HTERT RPE-1 (cell line): ENCODE data around the gene ICA1.

Experiments used
- in situ Hi-C: fragments of 300-500 bp; cut with MboI; formaldehyde crosslinking; loops from 4 replicates; pipeline ENCODE4 v1.14.3; 2020; ENCODE audit warnings: low sequenced_read_pairs

ICA1 gene

DNA sequence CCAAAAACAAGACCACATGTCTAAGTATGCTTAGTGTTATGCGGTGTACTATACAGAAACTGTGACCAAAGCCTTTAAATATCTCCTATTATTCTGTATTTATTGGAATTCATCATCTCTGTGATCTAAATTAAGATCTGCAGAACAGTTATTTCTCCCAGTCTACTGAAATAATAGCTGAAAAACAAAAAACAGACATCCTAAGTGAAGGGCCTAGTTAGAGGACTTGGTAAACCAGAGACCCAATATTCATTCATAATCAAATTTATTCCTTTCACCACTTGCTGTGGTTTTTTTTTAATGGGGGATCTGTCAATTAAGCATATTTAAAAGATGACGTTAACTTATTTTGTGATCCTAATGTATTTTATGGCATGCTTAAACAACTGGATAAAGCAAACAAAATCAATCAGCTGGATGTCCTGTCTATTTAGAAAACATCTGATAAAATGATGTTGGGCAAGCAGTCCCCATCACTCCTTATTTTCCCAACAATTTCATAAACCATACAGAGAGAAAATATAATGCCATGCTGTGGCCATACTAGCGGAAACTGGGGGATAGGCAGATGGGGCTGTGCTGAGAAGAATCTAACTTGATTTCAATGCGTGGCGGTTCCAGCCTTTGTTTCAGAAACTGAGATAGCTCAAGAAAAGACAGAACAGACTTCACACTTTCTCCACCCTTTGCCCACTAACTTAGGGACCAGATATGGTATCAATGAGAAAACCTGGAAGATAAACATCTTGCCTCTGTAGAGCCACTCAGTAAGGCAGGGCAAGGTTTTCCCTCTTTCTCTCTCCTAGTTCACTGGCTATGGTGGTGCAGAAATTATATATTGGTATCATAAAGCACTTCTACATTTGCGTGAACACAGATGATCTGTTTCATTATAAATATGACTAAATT, 32.9 kb downstream of the ICA1 start:
- in situ Hi-C loops: no loop called here

DNA sequence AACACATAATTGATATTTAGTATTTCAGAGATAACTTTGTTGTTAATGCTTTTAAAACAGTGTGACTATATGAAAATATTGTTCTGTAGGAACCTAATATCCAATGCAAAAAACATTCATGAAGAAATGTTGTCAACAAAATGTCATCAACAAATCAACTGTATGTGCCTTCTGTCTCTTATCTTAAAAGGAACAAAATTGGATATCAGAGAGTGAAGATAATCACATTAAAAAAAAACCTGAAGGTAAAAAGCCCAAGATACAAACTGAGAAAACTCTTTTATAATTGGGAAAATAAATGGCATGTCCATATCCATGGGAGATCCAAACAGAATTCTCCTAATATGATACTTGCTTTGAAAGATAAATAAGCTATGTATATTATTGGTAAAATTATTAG, 33.9 kb downstream of the ICA1 start:
- in situ Hi-C loops: no loop called here

DNA sequence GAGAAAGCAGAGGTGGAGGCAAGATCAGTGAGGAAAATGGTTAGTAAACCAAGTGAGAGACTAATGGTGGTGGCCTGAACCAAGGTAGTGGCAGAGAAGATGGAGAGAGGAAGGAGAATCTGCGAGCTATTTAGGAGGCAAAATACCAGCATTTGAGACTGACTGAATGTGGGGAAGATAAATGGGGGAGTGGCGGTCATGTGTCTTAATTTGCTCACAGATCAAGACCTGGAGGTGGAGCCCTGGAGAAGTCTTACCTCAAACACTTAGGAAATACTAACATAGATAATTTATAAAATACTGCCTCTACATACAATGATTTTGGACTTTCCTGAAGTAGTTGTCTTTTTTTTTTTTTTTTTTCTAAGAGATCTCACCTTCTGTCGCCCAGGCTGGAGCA, 34.7 kb downstream of the ICA1 start:
- in situ Hi-C loops: no loop called here

DNA sequence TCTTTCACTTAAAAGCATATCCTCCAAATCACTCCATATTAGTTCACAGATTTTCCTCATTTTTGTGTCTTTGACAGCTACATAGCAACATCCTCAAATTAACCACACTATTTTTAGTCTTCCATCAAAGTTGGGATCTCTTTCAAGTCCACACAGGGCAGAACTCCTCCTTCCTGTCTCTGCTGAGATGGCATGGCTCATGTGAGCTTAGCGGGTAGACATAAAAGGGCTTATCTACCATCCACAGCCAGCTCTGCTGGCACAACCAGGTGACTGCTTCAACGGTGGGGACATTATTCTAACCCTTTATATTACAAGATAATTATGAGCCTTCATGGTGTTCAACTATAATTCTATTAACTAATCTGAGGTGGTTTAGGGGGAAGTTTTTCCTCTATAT, 35.5 kb downstream of the ICA1 start:
- in situ Hi-C loops: no loop called here

DNA sequence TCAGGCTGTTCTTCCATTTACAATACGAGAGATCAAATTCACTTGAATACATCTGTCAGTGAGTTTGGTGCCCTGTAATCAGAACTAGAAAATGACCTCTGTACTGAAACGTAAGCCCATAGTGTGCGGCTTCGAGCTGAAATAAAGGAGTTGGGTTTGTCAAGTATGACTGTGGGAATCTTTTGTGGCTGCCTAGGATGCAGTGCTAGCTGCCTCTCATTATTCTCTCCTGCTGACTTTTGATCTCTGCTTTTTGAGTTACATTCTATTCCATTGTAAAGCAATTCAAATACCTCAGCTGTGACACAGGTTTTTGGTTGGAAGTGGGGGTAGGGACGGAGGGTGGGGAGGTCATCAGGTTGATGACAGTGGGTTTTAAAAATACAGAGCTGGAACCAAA, 40.4 kb downstream of the ICA1 start:
- in situ Hi-C loops: no loop called here

DNA sequence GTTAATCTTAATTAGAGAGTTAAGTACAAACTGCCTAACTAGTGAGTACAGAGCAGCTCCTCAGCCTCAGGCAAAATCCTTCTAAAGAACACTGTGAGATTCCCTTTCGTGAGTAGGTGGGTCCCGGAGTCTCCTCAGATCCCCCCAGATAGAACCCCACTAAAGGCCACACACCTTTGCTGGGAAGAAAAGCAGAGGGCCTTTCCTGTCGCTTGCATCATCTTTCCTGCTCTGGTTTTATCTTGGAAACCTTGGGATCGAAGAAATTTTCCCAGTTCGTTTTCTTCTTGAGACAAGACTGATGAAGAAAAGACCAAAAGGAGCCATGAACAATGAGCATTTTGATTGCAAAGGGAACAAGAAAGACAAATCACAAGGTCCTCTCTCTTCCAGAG, 40.9 kb downstream of the ICA1 start:
- in situ Hi-C loops: no loop called here

DNA sequence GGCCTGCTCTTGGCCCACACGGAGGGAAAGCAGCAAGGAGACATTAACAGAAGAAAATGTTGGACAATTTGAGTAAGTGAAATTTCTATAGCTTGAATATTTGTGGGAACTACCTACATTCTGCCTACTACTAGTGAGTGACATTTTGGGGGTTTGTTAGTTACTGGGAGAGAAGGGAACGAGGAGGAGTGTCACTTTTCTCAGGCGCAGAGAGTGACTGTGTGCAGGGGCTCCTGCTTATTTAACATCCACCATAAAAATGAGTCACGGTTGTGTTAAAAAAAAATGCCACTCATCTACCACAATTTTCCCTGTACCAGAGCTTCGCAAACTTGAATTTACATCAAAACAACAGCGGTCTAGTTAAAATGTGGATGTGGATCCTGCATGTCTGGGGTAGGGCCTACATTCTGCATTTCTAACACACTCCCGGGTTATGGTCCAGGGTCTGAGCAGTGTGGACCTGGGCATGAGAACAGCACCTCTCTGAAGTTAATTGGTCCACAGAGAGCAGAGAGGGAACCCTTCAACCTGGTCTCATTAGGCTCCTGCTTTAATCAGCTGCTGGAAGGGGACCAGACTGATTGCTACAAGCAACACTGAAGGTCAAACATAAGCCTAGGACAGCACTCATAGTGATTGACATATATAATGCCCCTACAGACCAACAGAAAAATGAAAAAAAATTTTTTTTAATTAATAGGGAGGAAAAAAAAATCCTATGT, 41.4 kb downstream of the ICA1 start:
- in situ Hi-C loops: no loop called here

DNA sequence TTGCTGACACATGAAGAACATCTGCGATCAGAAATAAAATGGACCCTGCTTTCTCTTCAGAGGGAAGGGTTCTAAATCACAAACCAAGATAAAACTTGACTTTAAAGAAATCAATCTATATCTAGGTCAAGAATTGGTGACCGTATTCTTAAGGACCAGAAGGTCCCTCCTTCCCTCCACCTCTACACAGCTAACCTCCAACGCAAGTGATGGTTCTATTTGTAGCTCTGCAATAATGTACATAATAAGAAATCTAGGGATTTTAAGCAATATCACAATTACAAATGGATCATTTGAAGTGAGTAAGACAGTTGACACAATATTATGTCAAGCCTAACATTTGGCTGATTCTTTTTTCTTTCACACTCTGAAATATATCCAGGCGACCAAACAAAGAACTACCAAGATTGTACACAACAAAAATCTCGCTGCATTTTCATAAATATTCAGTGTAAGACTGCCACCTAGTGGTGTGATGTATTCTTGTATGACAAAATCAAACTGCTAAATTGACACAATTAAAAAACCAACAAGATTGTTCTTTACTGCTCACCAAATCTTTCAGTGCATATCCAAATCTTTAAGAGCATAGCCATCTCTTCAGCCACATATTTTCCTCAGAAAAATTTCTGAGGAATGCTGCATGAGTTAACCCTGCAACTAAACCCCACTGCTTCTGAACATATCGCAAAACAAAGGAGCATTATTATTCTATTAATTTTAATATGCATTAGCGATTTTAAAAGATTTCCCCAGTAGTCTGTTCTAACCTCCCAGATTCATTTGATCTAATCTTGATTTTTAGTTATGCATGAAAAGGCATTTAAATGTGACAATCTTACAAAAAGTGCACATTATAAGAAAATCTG, 44.5 kb downstream of the ICA1 start:
- in situ Hi-C loops: no loop called here

DNA sequence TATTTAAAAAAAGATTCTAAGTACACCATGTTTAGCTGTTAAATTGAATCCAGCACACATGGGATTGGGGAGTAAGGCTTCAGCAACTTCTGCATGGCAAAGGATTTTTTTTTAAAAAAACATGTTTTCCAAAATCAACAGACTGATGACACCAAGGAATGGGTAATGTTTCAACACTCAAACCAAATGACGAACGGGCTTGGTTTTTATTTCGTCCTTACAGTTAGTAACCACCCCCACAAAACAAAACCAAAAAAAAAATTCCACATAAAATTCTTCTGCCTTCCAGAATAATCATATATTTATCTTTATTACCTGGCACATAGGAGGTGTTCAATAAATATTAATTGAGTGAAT, 45.7 kb downstream of the ICA1 start:
- in situ Hi-C loops: no loop called here

DNA sequence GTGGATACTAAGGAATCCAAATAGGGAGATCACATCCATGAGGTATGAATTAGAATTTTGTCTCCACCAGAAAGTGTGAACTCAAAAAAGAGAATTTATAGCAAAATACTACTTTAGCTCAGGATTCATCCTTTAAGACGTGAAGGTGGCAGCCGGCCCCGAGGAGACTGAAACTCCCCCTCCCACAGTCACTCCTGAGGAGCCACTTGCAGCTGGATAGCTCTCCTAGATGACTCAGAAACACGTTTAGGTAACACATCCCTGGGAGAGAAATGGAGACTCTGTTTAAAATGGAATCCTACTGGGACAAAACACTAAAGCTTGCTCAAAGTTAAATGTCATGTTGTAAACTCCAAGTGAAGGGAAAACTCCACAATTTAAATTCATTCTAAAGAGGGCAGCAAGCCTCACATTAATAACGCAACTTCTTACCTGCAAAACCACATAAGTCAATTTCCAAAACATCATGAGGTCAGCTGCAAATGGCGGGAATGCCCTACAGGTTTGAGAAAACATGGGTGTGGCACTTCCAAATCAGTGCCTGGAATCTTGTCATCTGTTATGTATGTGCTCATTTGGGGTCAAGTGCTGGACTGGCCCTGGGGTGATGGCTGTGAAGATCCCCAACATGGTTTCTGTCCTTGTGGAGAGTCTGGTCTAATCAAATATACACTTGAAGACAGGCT, 46.2 kb downstream of the ICA1 start:
- in situ Hi-C loops: no loop called here

DNA sequence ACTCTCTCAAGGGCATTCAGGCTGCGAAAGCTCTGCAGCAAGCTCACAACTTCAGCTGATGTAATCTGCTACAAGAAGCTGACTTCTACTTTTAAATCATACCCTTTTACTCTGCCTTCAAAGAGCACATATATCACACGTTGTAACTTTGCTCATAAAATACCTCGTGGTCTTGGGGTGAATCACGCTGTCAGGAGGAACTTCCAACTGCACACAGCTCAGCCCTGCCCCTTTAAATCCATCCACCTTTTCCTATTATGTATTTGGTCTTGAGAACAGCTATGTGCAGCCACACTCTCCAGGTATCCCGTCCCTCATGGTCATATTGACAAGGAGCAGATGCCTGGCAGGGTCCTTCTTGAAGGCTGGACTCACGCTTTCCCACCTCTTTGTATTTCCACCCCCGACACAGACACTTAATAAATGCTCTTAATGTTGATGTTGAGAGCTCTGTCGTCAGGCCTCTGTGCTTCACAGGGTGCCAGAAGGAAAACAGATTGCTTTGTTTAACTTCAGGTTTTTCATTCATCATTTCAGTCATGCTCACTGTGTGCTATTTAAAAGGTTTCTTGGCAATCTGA, 47.6 kb downstream of the ICA1 start:
- in situ Hi-C loops: no loop called here

DNA sequence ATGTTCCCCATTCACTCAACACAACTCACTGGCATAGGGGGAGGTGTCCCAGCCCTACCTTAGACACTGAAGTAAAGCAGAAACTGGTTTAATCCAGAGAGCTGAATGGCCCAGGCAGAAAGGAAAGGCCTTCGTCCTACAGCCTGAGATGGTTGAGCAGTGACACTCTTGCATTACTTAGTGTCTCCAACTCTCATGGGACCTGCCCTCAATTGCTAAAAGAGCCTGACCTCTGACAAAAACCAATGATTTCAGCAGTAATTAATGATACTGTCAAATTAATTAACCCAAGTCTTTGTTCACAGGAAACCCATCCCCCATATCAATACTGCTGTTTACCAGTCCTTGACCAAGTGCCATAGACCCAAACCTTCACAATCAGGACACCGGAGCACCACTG, 48.6 kb downstream of the ICA1 start:
- in situ Hi-C loops: no loop called here

DNA sequence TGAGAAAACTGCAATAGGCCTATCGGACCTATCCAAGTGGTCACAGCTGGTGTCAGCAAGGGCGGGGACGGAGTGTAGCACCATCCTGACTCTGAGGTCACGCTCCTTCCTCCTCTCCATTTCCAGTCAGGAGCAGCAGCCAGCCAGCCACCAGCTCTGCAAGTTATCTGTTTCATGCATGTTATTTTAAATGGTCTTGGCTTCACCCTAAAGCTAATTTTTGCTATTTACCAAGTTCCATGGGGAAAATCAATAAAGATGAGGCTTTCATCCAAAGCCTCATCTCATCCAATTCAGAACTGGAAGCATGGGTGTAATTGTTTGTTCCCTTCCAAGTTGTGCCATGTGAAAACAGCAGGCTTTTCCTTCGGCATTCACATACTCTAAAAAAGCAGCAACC, 49.3 kb downstream of the ICA1 start:
- in situ Hi-C loops: no loop called here

DNA sequence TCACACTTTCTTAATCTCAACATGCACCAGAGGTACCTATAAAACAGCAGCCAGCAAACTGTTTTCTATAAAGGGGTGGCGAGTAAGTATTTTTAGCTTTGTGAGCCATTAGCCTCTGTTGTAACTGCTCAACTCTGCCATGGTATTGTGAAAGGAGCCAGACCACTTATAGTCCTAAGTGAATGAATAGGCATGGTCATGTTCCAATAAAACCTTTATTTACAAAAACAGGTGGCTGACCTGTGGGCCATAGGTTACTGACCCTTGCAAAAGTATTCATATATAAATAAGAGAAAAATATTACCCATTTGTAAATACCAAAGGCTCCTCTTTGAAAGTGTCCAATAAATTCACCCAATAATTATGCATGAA, 50.3 kb downstream of the ICA1 start:
- in situ Hi-C loops: no loop called here

DNA sequence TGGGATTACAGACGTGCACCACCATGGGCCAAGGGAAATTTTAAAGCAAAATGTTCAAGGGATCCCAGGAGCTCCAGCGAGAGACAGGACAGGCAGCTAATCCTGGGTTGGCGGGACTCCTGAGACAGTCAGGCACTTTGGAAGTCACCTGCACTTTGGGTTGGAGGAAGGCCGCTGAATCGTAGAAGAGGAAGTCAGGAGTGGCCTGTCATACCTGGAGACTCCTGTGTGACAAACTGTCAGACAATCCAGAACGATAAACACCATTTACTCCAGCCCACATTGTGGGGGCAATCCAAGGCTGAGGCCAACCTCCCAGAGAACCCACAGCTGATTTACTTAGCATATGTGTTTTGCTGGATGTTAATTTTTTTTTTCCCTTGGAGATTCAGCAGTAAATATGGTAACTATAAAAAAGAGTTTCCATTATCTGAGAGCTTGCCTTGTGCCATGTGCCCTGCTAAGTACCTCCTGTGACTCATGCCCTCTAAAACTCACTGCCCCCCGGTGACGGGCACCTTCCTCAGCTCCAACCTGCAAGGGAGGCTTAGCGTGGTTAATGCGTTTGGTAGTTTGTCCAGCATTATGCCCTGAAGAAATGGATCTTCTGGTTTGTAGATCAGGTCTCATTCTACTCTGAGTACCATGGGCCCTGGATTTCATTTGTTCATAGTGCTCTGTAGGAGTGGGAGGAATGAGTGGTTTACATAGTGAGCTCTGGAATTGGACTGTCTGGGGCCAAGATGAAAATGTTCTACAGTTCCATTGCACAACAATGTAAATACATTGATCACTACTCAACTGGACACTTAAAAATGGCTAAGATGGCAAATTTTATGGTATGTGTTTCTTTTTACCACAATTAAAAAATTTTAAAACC, 50.9 kb downstream of the ICA1 start:
- in situ Hi-C loops: no loop called here

DNA sequence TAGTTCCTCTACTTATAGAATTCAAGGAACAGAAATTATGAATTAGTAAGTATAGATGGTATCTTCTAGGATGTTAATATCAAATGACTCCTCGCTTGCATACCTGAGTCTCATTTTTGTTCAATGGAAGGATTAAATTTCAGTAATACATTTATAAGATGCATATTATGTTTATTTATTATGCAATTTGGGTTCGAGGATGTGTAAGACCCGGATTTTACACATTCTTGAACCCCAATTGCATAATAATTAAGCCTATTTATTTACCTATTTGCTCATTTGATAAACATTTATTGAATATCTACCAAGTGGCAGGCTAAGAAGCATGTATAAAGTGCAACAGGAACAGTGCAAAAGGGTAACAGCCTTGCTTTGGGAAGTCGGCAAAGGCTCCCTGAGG, 52.6 kb downstream of the ICA1 start:
- in situ Hi-C loops: no loop called here

DNA sequence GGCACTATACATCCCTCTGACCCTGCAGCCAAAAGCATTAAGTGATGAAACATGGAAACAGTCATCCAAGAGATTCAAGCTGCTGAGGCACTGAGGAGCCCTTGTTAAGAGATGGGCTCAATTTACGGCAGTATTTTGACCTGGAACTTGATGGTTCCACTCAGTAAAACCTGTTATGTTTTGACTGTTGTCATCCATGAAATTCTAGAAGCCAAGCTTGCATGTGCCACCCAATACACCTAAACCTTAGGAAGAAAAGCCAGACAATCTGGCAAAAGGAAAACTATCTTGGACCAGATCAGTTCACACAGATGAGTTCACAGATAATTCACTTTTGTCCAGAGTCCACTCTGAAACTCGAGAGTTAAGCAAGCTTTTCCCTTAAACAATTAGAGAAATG, 53.2 kb downstream of the ICA1 start:
- in situ Hi-C loops: no loop called here

DNA sequence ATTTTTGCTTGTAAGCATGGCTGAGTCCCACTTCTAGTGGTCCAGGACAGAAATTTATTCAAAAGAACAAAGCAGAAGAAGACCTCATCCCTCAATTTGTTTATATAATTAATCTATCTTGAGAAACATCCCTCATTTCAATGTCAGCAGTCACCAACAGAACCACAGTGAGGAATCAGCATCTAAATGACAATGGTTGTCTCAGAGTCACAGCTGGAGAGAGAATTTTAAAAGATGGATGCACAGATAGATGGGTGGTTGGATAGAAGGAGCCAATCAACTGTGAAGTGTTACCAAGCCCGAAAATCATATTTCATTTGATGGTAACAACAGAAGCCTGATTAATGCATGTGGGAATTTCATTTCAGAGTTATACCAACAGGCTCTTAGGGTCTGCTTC, 55.0 kb downstream of the ICA1 start:
- in situ Hi-C loops: no loop called here

DNA sequence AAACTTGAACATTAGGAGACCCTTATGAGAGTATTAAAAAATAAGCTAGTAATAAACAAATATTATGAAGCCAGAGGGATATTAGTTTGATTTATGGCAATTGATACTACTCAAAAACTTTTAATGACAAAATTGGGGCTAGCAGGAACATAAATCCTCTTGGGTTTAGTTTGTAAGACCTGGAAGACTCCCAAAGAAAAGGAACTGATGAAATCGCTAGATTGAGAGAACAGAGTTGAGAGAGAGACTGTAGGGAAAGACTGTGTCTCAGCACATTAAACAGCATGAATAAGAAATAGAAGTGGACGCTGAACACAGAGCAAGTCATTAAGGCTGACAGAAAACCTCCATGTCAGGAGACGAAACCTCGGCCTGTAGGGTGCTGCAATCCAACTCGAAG, 56.4 kb downstream of the ICA1 start:
- in situ Hi-C loops: no loop called here

DNA sequence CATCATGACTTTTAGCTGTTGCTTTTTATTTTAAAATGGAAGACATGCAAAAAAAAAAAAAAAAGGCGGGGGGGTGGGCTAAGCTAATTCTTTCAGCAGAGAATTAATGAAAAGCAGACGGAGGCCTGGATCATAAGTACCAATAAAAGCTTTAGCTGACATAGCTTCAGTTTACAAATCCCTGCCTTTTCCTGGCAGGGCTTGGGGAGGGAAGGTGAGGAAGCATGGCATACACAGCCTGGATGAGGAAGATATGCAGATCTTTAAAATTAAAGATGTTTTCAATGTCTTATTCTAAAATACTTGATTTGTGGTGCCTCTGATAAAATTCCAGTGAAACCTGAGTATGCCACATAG, 57.0 kb downstream of the ICA1 start:
- in situ Hi-C loops: no loop called here
